GM13977 (cell line): ENCODE data around the gene GK2.

Experiments
- DNase-seq: peaks from one replicate; pipeline ENCODE4 v3.0.0; 2012; ENCODE audit warnings: low spot score
- in situ Hi-C: fragments of 300-500 bp; cut with MboI; formaldehyde crosslinking; loops from one replicate; pipeline ENCODE4 v1.12.0; 2022; ENCODE audit warnings: low sequenced_read_pairs, low pct_unique_long_range_greater_than_20kb, mixed read lengths, inconsistent platforms; ENCODE audit not compliant: unreplicated experiment
- TF ChIP-seq, protein P1 (sequence below): IDR thresholded peaks from 2 replicates; pipeline ENCODE4 v1.5.1; 2012; ENCODE audit warnings: mild to moderate bottlenecking, control low read depth; ENCODE audit not compliant: insufficient read depth; ENCODE audit errors: extremely low read depth, missing control alignments

Gene GK2

DNA sequence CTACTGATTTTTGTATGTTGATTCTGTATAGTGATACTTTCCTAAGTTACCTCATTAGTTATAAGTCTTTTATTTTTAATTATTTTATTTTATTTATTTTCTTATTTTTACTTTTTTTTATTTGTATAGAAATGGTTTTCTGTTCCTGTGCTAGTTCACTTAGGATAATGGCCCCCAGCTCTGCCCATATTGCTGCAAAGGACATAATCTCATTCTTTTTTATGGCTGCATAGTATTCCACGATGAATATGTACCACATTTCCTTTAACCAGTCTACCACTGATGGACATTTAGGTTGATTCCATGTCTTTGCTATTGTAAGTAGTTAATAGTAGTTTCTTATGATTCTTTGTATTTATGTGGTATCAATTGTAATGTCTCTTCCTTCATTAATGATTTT lies 31.5 kb upstream of the GK2 start:
- DNase-seq = no peak
- TF ChIP-seq, protein P1, sequence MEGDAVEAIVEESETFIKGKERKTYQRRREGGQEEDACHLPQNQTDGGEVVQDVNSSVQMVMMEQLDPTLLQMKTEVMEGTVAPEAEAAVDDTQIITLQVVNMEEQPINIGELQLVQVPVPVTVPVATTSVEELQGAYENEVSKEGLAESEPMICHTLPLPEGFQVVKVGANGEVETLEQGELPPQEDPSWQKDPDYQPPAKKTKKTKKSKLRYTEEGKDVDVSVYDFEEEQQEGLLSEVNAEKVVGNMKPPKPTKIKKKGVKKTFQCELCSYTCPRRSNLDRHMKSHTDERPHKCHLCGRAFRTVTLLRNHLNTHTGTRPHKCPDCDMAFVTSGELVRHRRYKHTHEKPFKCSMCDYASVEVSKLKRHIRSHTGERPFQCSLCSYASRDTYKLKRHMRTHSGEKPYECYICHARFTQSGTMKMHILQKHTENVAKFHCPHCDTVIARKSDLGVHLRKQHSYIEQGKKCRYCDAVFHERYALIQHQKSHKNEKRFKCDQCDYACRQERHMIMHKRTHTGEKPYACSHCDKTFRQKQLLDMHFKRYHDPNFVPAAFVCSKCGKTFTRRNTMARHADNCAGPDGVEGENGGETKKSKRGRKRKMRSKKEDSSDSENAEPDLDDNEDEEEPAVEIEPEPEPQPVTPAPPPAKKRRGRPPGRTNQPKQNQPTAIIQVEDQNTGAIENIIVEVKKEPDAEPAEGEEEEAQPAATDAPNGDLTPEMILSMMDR = no peak
- in situ Hi-C loops = no loop called here

DNA sequence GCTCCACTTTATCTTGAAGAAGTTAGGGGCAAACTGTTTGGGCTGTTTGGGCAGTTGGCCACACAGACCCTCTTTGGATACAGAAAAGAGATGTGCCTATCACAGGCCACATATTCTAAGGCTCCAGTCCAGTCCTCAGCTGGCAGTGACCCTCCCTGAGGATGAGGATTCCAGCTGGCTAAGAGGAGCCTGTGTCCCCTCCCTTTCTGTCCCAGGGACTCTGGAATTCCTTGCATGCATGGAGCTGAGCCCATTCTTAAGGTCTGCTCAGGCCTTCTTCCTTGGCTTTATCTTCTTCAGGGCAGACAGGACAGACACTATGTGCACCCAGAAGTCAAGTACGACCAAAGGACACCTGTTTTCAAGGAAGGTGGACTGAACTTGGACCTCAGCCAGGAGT lies 23.8 kb upstream of the GK2 start:
- TF ChIP-seq, protein P1 = no peak
- DNase-seq = no peak
- in situ Hi-C loops = no loop called here

DNA sequence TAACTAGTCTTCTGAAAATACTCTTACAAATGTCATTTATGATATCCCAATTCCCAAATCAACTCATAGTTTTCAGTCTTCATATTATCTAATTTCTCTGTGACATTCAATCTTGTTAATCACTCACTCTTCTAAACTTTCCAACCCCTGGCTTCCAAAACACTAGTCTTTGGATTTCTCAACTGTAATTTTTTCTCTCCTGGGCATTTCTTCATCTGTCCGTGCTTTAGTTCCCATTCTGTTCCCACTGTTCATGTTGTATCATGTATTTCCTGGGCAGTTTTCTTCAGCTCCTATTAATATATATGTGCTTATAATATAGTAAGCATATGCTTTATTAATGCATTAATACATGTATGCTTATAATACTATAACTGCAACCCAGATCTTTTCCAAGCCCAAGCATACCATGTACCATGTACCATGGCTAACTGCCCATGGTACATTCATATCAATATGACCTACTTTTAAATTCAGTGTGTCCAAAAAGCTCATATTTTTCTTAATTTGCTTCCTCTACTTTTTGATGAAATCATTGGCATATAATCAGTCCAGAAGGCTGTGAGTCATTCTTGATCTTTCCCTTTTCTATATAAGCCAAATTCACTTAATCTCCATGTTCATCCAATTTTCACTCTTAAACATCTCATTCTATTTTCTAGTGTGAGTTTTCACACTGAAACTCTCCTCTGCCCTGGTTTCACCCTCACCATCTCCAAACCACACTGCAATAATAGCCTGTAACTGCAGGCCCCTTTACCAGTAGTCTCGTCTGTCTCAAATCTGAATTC lies 21.3 kb upstream of the GK2 start:
- TF ChIP-seq, protein P1 = no peak
- DNase-seq = no peak
- in situ Hi-C loops = no loop called here

- in situ Hi-C loops = no loop called here
- TF ChIP-seq, protein P1 = no peak
These were observed 19.0 kb upstream of the GK2 start for GRCh38 chr4:79426989-79427388.

GRCh38 chr4:79425586-79425985 lies 17.6 kb upstream of the GK2 start:
- TF ChIP-seq, protein P1 = no peak
- in situ Hi-C loops = no loop called here
- DNase-seq = no peak

More at GRCh38 chr4:79426989-79427388, 19.0 kb upstream of the GK2 start:
- DNase-seq = no peak

DNA sequence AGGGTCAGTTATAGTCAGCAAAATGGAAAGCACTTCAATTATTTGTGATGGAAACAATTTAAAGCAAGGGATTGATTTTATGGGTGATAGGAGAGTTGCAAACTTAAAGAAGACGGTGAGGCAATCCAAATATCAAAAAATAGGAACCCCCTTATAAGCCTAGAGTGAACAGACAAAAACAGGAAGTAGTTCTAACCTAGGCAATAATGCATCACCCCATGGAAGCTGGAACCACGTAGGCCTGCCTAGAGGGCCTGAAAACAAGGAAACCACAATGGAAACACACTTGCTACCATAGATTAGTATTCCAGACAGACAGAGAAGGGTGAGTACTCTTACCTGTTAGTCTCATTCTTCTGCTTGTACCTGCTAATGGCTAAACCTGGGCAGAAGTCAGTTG lies 13.5 kb upstream of the GK2 start:
- DNase-seq = no peak
- TF ChIP-seq, protein P1 = no peak
- in situ Hi-C loops = no loop called here
